Coronary artery (tissue), 2 donors: ENCODE measurements around the gene USP34.

Source experiments
- DNase-seq: peaks from one replicate; pipeline ENCODE4 v3.0.0-alpha.2; 2017; ENCODE audit warnings: low spot score
- H3K27ac ChIP-seq, 2 donors: fragments of 200-600 bp; sonication (generic); one replicate each; pipeline ENCODE4 v1.5.1; 2016 to 2019
- H3K4me3 ChIP-seq: fragments of 200-600 bp; sonication (generic); 2 replicates; pipeline ENCODE4 v1.5.1; 2016; ENCODE audit warnings: mild to moderate bottlenecking, moderate library complexity
- CTCF ChIP-seq: fragments of 200-600 bp; sonication (generic); IDR thresholded peaks from one replicate; pipeline ENCODE4 v1.5.1; 2019; ENCODE audit warnings: antibody characterized with exemption

USP34 gene

GRCh38 chr2:61282104-61282590 is 188.7 kb downstream of the USP34 start:
- Histone ChIP-seq H3K4me3 (no peak overlapping the region), H3K27ac (no peak overlapping the region)
- TF ChIP-seq CTCF = no peak
- DNase-seq = no peak

- DNase-seq = no peak
These were observed 189.6 kb downstream of the USP34 start for GRCh38 chr2:61281321-61281720.

DNA sequence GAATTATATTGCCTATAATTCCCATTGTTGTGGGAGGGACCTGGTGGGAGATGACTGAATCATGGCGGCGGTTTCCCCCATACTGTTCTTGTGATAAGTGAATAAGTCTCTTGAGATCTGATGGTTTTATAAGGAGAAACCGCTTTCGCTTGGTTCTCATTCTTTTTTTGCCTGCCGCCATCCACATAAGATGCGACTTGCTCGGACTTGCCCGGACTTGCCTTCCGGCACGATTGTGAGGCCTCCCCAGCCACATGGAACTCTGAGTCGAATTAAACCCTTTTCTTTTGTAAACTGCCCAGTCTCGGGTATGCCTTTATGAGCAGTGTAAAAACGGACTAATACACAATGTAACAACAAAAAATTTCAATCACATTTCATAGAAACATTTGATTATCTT is 193.1 kb downstream of the USP34 start:
- DNase-seq = no peak
- no peak for TF ChIP-seq CTCF
- H3K4me3 ChIP-seq = no peak overlapping the region
- H3K27ac ChIP-seq = no peak overlapping the region

More at GRCh38 chr2:61281321-61281720, 189.6 kb downstream of the USP34 start:
- no peak overlapping the region for H3K4me3 ChIP-seq
- TF ChIP-seq CTCF = no peak
- H3K27ac ChIP-seq = no peak overlapping the region

GRCh38 chr2:61275575-61276184 is 195.2 kb downstream of the USP34 start:
- no peak for DNase-seq
- Histone ChIP-seq H3K4me3 (no peak overlapping the region), H3K27ac (no peak overlapping the region)
- no peak for TF ChIP-seq CTCF

DNA sequence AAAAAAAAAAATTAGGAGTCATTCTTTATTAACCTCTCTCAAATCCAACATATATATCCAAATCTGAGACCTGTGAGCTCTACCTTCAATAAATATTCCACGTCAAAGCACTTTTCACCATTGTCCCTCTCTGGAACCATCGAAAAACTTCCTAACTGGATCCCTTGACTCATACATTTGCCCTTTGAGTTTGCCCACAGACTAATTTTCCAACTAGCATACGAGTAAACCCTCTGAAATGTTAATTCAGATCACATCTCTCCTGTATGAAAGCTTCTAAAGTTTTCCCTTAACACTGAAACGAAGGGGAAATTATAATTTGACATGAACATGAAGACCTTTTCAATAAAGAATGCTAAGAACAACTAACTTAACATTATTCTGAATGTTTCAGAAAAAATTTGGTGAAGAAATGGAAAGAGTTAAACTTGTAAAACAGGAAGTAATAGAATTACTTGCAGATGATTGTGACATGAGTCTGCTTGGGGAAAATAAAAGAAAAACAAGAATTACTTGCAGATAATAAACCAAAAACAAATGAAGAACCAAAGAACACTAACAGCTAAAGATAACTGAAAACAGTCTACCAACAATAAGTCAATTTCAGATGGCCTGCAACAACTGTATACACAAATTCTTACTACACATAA is 198.3 kb downstream of the USP34 start:
- TF ChIP-seq CTCF = no peak
- DNase-seq = no peak
- Histone ChIP-seq H3K27ac (no peak overlapping the region), H3K4me3 (no peak overlapping the region)

DNA sequence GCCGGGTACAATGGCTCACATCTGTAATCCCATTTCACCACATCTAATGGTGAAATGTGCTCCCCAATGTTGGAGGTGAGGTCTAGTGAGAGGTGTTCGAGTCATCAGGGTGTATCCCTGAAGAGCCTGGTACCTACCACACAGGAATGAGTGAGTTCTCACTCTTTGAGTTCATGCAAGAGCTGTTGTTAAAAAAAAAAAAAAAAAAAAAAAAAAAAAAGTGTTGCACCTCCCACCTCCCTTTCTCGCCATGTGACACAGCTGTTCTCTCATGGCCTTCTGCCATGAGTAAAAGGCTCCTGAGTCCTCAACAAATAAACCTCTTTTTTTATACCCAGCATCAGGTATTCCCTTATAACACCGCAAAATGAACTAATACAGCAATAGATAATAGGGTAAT is 202.6 kb downstream of the USP34 start:
- no peak overlapping the region for H3K27ac ChIP-seq
- no peak for TF ChIP-seq CTCF
- no peak for DNase-seq
- no peak overlapping the region for H3K4me3 ChIP-seq
